HG02759 (cell line): Measurements from ENCODE around the gene MMP3.

ENCODE experiments used
- ATAC-seq: cut with Tn5 transposase; IDR thresholded peaks from one replicate; pipeline ENCODE4 v1.9.1; 2021; ENCODE audit warnings: mild to moderate bottlenecking, moderate library complexity; ENCODE audit not compliant: unreplicated experiment

Gene MMP3

DNA sequence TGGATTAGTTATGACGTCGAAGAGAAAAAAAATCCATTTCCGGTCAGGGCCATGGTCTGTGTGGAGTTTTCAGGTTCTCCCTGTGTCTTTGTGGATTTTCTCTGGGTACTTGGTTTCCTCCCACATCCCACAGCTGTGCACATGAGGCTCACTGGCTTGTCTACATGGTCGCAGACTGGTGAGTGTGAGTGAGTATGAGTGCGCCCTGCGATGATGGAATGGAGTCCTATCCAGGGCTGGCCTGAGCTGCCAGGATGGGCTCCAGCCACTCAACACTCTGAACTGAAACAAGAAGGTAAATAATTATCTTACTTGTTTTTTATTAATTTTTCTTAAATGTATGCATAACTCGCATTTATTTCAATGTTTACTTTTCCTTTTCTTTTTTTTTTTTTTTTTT lies 10.8 kb downstream of the MMP3 start:
- no peak for ATAC-seq

DNA sequence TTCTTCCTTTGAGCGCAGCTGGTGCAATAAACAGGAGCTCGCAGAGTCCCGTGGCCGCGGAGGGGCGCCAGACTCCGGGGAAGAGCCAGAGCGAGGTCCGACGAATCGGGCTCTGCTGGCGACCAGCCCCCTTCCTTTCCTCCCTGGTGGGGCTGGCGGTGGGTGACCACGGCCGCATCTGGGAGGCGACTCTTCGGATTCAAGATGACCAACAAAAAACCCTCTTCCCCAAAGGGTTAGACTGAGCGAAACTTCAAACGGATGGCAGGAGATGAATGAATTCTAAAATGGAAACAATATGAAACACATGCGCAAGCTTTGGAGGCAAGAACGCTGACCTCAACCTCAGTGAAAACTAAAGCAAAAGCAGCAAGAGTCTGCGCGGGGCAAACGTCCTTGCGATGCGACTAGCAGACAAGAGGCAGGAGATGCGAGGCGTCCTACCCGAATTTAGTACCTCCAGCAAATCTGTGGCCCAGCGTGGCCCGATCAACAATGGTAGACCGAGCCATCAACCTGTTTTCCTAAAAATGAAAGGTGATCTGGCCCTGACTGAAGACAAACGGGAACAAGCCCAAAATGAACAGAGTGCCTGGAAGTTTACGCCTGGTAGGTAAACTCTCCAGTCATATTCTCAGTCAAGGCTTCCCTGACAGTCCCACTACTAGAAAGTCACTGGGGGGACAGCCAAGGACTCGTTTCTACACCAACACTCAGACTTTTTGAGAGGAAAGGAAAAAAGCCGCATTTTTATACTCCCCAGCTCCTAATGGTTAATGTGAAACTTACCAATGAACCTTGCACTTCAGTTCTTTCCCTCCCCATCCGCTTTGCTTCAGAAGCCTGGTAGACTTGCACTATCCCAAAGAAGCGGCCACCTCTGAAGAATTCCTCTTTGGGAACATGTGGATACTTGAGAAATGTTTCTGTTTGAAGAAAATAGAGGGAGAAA lies 11.6 kb downstream of the MMP3 start:
- no peak for ATAC-seq

DNA sequence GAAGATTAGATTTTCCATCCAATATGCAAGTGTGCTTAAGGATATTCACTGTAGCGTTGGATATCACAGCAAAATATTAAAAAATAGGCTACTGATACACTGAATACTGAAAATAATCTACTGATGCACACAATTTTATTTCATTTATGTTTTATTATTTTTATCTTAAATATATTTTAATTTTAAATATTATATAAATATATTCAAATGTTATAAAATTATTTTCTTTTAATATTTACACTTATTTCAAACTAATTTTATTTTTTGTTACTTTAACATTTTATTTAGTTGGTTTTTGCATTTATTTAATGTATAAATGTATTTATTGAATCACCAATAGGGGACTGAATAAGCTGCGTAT lies 12.3 kb downstream of the MMP3 start:
- no peak for ATAC-seq

DNA sequence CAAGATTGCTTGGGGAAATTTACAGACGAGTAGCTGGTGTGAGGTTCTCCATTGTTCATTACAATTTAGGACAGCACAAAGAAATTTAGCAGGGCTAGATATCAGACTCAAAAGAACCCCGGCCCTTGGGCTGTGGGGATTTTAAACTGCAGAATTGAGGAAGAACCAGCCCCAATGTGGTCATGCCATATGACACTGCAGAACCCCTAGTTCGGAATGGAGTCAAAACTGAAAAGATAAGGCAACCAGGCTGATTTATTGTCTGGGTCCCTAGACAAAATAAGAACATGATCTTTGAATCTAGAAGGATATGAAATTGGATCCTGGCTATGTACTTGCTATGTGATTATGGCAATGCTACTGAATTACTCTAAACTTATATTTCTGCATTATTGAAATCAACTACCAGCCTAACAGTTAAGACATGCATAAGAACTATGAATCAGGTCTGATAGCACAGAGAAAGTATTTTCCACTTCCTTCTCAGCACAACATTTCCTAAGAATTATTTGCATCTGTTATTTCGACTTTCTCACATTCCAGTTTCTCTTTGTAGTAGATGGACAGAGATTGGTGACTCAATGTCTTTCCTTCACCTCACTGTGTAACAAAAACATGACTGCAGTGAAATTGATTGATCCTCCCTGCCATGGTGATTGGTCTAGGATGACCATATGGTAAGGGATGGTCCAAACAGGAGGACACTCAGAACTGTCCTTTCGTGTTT lies 13.2 kb downstream of the MMP3 start:
- no peak for ATAC-seq

DNA sequence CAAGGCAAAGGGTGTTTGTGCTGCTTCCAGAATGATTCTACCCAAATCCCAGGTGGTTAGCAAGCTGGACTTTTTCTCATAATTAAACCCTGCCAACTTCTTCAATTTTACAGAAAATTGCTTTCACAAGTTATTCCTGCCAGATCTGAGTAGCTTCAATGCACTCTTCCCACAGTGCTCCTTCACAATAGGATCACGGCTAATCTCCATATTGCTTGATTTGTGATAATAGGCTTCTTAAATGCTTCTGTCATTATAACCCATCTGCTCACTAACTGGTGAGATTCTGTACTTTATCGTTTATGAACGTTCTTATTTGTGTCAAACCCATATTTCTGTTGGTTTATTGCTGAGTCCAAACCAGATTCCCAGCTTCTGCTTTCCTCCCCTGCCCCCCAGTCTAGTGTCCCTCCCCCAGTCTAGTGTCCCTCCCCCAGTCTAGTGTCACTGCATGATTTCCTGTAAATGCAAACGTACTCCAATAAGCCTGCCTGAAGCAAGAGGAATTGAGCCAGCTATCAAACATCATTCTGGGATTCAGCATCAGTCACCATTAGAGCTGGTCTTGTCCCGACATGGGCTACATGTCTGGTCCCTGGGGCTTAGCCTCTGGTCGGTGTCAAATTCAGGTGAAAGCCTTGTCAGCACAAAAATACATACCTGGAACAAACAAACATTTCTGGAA lies 14.0 kb downstream of the MMP3 start:
- no peak for ATAC-seq

DNA sequence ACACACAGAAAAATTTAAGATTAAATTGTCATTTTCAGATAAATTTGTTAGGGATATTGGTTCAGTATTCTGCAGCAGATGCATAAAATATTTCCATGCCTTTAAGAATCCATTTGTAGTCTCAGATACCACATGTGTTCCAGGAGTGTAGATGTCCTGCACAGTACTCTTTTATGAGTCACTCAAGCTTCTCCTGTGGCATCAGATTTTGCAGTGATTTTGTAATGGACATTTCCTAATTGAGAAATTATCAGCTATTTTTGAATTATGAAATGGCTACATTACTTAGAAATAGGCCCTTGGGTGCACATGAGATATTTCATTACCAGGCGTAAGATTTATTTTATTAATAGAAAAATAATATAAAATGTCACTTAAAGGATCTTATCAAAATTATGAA lies 18.9 kb downstream of the MMP3 start:
- no peak for ATAC-seq

DNA sequence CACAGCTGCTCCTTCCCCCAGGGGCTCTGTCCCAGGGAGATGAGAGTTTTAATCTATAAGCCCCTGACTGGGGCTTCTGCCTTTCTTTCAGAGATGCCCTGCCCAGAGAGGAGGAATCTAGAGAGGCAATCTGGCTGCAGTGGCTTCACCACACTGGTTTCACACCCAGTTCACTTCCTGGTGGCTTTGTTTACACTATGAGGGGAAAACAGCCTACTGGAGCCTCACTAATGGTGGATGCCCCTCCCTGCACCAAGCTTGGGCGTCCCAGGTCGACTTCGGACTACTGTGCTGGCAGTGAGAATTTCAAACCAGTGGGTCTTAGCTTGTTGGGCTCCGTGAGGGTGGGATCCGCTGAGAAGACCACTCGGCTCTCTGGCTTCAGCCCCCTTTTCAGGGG lies 23.9 kb downstream of the MMP3 start:
- ATAC-seq, result no peak

DNA sequence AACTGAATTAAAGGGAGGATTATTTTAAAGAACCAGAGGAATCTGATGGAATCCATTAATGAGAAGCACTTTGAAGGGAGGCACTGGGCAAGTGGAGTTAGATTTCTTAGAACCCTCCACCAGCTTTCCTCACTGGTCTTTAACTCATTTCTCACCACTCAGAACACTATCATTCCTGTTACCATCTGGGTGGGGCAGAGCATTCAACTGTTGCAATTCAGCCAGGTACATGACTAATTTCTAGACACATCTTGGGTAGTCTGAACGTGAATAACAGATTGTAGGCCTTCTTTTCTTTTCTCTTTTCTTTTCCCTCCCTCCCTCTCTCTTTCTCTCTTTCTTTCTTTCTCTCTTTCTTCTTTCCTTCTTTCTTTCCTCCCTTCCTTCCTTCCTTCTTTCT lies 29.9 kb downstream of the MMP3 start:
- no peak for ATAC-seq

DNA sequence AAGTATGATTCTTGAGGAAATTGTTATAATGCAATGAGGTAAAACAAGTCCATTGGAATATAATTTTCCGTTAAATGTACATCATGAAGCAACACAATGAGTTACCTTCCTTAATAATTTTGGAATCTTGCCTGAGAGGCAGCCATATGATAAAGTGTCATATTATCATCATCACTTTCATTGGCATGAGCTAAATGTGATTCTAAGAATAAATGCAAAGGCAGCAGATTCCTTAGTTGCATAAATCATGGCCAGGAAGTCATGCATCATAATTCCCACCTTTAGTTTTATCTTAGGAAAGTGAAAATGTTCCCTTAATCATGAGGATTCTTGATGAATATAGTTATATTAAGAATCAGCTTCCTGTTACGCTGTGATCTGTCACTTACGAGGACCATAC lies 31.2 kb downstream of the MMP3 start:
- ATAC-seq, result no peak

DNA sequence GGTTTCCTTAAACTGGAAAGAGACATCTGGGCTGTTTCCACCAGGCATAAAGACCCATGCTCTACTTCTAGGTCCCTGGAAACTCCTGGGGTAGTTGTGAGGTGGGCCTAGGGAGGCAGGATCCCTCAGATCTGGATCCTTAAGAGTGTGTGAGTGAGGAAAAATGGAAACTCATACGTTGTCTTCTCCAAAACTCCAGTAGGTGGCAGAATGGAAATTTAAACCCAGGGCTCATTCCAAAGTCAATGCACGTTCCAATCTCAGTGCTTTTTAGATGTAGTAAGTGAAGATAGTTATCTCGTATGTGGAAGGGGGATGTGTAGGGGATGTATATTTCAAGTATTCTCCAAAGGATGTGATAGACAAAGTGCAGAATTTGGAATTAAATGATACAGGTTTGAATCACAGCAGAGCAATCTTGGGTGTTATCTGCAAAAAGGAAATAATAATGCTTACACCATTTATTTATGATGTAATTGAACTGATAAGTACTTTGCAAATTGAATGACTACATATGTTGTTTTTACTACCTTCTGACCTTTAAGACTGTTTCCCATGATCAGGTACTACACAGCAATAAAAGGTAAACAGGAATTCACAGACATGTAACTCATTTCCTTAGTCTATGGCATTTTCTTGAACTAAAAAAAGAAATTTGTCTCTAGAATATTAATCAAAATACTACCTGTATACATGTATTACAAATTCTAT lies 32.3 kb downstream of the MMP3 start:
- ATAC-seq, result no peak

DNA sequence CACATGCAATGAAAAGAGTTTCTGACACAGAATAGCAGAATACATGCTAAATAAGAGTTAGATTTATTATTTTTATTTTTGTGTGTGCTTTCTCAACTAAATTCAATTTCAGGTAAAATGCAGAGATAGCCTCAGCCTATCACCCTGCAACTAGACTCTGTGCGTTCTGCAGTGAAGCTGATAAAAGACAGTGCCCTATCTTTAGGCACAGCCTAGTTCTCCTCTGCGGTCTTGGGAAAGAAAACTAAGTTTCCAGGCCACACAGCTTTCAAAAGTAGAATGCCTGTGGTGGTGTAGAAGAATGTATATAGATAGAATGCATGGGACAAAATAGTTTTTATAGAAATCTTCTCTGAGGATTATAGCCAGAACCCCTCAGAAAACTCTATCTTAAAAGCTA lies 33.4 kb downstream of the MMP3 start:
- no peak for ATAC-seq

DNA sequence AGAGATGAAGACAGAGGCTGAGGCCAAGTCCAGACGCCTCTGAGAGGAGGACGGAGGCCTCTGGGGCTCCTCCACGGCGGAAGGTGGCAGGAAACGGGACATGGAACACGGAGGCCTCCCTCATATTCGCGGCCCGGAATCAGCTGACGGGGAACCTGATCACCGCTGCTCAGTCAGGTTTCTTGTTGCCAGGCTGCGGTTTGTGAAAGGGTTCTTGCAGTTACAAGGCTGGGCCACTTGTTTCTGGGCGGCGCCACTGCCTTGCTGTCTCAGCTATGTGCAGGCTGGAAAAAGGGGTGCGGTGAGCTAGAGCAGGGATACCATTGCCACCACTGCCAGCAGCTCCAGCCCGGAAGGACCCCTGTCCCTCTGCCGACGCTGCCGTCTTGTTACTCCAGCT lies 35.5 kb downstream of the MMP3 start:
- ATAC-seq, result peak; percentile 53

DNA sequence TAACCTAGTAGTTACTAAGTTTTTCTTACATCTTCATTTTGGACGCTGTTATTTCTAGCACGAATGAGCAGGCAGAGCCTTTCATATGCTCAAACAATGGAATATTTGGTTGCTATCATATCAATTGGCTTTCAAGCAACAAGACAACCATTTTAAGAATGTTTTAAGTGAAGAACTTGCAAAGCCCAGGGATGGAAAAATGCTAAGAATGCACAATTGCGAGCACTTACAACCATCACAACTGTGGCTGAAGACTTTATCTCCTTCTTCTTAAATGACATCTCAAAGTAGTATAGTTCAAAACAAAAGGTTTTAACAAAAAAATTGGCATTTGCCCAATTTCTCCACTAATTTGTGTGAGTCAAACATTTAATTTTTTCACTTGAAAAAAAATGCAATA lies 37.1 kb downstream of the MMP3 start:
- ATAC-seq, result no peak

DNA sequence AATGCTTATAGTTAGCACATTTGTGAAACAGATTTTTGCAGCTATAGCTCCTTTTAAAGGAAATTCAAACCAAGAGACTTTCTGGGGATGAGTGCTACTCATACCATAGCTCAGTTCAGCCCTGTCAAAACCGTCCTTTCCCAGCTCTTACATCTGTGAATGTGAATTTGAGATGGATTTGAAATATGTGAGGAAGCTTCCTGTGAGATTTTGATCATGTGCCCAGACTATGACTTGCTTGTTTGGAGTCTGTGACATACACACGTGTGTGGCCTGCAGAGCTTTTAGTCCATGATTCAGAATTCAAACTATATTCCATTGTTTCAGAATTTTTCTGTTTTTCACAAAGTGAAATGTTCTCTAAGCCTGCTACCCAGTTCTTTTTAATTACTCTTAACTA lies 41.1 kb downstream of the MMP3 start:
- no peak for ATAC-seq

DNA sequence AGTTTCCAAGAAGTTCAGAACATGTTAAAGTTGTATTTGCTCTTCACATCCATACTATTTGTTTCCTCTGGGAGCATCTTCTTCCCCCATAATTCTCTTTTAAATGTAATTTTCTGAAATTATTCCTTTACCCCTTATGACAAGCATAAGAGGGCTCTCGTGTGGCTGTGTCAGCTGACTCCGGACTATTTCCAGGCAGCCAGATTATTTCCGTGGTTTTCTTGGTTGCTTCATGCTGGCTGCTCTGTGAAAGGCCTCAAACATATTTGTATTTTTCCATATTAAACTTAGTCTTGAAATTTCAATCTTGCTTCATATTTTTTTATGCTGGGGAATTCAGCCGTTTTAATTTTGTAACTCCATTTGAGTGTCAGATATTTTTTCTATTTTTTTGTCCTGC lies 42.6 kb downstream of the MMP3 start:
- no peak for ATAC-seq

DNA sequence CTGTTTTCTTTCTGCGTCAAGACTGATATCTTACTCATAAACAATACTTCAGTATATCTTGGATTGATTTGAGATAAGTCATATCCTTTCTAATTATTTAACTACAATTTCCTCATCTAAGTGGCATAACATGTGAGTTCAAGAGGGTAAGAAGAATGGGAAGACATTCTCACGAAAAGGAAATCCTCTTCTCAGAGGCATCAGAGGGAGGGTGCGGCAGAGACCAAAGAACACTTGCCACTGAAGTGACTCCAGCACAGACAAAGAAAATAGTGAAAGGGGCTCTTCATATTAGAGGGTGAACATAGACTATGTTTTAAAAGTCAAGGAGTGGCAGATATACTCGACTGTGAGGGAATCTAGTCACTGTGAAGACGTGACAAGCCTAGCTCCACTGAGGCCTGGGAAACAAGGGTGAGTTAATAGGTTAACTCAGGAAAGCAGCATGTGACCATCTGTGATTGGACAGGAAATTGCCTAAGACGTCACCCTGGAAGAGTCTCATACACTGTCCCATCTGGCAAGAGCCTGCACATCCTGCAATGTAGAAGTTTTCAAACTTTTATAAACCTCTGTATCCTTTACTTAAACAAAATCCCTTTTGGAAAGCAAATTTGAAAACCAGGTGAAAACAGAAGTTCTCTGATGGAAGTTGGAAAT lies 43.6 kb downstream of the MMP3 start:
- no peak for ATAC-seq

DNA sequence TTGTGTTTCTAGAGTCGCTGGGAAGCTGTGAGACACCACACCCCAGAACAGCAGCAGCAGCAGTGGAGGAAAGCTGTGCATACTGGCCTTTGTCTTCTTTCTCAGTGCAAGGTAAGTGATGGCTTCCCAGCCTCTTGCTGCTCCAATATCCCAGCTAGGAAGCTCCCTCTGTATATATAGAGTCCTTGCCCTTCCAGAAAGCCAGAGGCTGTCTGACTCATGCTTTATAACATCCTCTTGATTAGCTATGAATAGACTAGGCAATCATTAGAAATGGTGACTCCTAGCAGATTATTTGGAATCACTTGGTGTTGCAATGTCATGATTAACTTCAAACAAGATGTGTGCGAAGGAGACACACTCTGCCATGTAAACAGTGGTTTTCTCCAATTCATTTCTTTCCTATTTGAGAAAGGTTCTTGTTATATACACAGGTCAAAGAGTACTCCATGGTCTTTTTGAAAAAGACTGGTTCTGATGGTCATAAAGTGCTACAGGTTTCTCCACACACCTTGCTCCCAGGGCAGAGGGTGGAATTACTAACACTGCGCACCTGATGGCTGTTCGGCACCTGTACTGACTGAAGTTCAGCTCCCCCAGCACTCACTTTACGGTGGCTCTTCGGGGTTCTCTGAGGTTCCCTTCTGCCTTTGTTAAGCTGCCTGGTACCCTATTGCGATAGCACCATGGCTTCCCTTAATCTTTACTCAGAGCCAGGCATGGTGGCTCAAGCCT lies 45.2 kb downstream of the MMP3 start, which contains the start of gene MMP1:
MMP1 (minus strand) TSS at position 149 of the 735 bp plus-strand sequence; CDS start at position 81, 68 bp downstream.
- no peak for ATAC-seq

DNA sequence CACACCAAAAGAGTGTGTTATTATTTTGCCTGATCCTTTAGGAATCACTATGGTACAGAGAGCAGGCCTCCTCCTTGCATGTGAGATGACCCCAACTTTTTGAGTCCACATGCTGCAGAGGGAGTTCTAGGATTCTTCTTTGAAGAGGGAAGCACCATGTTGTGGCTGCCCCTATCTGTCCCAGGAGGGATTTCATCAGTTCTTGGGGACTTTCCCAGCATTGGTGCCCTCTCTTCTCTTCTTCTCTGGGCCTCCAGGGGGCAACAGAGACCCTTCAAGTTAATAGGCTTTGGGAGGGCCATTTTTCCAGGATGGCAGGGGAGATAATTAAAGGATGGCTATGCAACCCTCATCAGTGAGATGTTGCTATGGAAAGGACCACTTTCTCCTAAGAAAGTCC lies 49.0 kb downstream of the MMP3 start:
- ATAC-seq, result peak; percentile 98

DNA sequence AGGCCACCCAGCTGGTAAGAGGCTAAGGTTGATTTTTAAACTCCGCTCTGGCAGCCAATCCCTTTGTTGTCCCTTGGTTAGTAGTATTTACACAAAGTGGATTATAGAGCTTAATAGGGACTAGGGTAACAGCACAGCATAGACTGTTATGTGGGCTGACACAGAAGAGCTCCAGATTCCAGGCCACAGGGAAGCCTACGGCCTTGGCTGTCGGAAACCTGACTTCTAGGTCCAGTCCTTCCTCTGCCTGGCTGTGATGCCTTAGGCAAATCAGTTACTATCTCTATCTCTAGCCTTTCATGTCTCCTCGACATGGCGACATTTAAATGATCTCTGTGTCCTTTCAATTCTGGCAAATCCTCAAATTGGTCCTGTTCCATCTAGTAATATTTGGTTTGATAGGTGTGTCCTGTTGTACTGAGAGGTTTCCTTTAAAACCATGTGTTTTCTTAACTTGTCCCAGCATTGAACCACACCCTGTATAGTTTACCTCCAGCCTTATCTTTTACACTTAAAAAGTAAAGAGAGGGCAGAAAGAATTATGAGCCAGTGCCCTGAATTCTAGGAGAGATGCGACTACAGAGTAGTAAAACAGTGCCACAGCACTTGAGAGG lies 49.6 kb downstream of the MMP3 start:
- peak; percentile 4 for ATAC-seq
